SH-SY5Y (cell line): ENCODE data around the gene ATG14.

ENCODE experiments used
- GATA2 ChIP-seq: IDR thresholded peaks from 2 replicates; pipeline ENCODE4 v1.6.1; 2011; ENCODE audit warnings: mild to moderate bottlenecking, low read depth, low read length
- GATA3 ChIP-seq: IDR thresholded peaks from 2 replicates; pipeline ENCODE4 v1.6.1; 2011; ENCODE audit warnings: low read depth, mild to moderate bottlenecking, low read length, moderate library complexity

DNA sequence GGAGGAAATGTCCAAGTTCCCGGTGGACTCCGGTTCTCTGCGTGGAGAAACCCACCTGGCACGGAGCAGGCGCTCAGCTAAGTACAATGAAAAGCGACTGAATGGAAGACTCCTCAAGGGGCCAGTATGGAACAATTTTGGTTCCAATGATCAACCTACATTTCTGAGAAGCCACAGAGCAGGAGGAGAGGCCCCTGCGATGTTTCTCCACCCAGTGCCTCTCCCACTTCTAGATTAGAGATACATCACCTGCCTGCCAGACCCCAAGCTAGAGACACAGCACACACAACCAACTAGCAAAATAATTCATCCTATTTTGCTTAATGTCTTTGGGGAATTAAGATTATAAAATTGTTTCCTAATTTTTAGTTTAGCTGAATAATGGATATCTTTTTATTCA is 38.8 kb downstream of the ATG14 start:
- TF ChIP-seq GATA3, result no peak
- no peak for TF ChIP-seq GATA2
